HG02852 (cell line): ENCODE results near the gene JAG1.
"Not testable (repeated sequence)": the region's sequence is repeated elsewhere in the genome, so short reads cannot be mapped to it uniquely, and the experiment has no call there.

Experiments used
- ATAC-seq: cut with Tn5 transposase; IDR thresholded peaks from one replicate; pipeline ENCODE4 v1.9.1; 2021; ENCODE audit warnings: mild to moderate bottlenecking, moderate library complexity; ENCODE audit not compliant: unreplicated experiment

The JAG1 gene

DNA sequence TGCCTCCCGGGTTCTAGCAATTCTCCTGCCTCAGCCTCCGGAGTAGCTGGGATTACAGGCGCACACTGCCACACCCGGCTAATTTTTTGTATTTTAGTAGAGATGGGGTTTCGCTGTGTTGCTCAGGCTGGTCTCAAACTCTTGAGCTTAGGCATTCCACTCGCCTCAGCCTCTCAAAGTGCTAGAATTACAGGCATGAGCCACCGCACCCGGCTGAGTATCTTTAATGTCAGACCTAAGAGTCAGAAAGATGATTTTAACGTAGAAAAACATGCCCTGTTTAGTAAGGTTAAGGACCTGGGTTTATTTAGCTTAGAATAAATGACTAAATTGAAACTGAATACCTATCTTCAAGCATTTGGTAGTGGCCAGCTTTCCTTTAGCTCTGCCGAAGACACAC lies 83.4 kb downstream of the JAG1 start:
- not testable (repeated sequence) for ATAC-seq
